HEK293 (cell line): ENCODE data around the gene LRRIQ3.

Source experiments
- CTCF ChIA-PET: fragments of 350-600 bp; formaldehyde crosslinking; extraction: SDS; loops from one replicate; lab custom pipeline; 2021; ENCODE audit warnings: antibody characterized with exemption; lab: Yijun Ruan, JAX
- POLR2A ChIA-PET: fragments of 300-600 bp; formaldehyde crosslinking; extraction: SDS; loops from one replicate; lab custom pipeline; 2020; ENCODE audit warnings: antibody characterized with exemption, inconsistent platforms; lab: Yijun Ruan, JAX
- H3K27ac ChIP-seq: fragments of 200-500 bp; sonication (Bioruptor generic); 2 replicates; pipeline ENCODE4 v1.5.1; 2014; ENCODE audit warnings: low read depth, low read length, control low read depth, inconsistent platforms; ENCODE audit errors: extremely low read depth
- H3K36me3 ChIP-seq, 2 experiments: fragments of 200-500 bp in 1 of 2; sonication (Bioruptor generic) in 1 of 2; 1 replicate in 1 of 2; 2 replicates in 1 of 2; pipeline ENCODE4 v1.5.1; 2014 to 2017; ENCODE audit warnings: inconsistent platforms in 2 of 2, low read length in 2 of 2; ENCODE audit not compliant: control insufficient read depth in 2 of 2, insufficient read depth in 1 of 2
- H3K4me1 ChIP-seq: fragments of 200-500 bp; sonication (Bioruptor generic); 2 replicates; pipeline ENCODE4 v1.5.1; 2014; ENCODE audit warnings: mild to moderate bottlenecking, low read length, inconsistent platforms; ENCODE audit not compliant: control insufficient read depth, insufficient read depth
- H3K4me3 ChIP-seq: 2 replicates; pipeline ENCODE4 v1.5.1; 2011; ENCODE audit warnings: low read depth, mild to moderate bottlenecking, control low read depth, low read length, moderate library complexity
- H3K9me3 ChIP-seq: fragments of 200-500 bp; sonication (Bioruptor generic); 2 replicates; pipeline ENCODE4 v1.5.1; 2014; ENCODE audit warnings: low read depth, low read length, inconsistent platforms; ENCODE audit not compliant: control insufficient read depth, insufficient read depth
- BCL11A ChIP-seq: fragments of 450-650 bp; formaldehyde crosslinking; IDR thresholded peaks from 2 replicates; pipeline ENCODE4 v1.5.1; 2016; ENCODE audit warnings: low read depth, missing biosample characterization, missing genetic modification characterization
- OVOL3 ChIP-seq: fragments of 450-650 bp; formaldehyde crosslinking; IDR thresholded peaks from 2 replicates; pipeline ENCODE4 v1.5.1; 2016; ENCODE audit warnings: missing biosample characterization, missing genetic modification characterization
- ZBTB17 ChIP-seq: fragments of 450-650 bp; formaldehyde crosslinking; IDR thresholded peaks from 2 replicates; pipeline ENCODE4 v1.5.1; 2016; ENCODE audit warnings: missing biosample characterization, missing genetic modification characterization
- ZBTB21 ChIP-seq: fragments of 450-650 bp; formaldehyde crosslinking; IDR thresholded peaks from 2 replicates; pipeline ENCODE4 v1.5.1; 2017; ENCODE audit warnings: missing biosample characterization, missing genetic modification characterization
- ZBTB7A ChIP-seq: fragments of 450-650 bp; formaldehyde crosslinking; IDR thresholded peaks from 2 replicates; pipeline ENCODE4 v1.5.1; 2016; ENCODE audit warnings: low read depth, missing biosample characterization, missing genetic modification characterization
- ZFHX2 ChIP-seq: fragments of 450-650 bp; formaldehyde crosslinking; conservative IDR thresholded peaks from 2 replicates; pipeline ENCODE4 v1.5.1; 2016; ENCODE audit warnings: missing biosample characterization, missing genetic modification characterization
- ZFP3 ChIP-seq: fragments of 450-650 bp; formaldehyde crosslinking; IDR thresholded peaks from 2 replicates; pipeline ENCODE4 v1.5.1; 2016; ENCODE audit warnings: low read depth, missing biosample characterization, missing genetic modification characterization
- ZNF138 ChIP-seq: fragments of 450-650 bp; formaldehyde crosslinking; IDR thresholded peaks from 2 replicates; pipeline ENCODE4 v1.5.1; 2016; ENCODE audit warnings: missing biosample characterization, missing genetic modification characterization, borderline replicate concordance
- ZNF214 ChIP-seq: fragments of 450-650 bp; formaldehyde crosslinking; IDR thresholded peaks from 2 replicates; pipeline ENCODE4 v1.5.1; 2017; ENCODE audit warnings: missing biosample characterization, mild to moderate bottlenecking, missing genetic modification characterization, borderline replicate concordance
- ZNF362 ChIP-seq: fragments of 450-650 bp; formaldehyde crosslinking; IDR thresholded peaks from 2 replicates; pipeline ENCODE4 v1.5.1; 2016; ENCODE audit warnings: missing biosample characterization, missing genetic modification characterization
- ZNF391 ChIP-seq: fragments of 450-650 bp; formaldehyde crosslinking; IDR thresholded peaks from 2 replicates; pipeline ENCODE4 v1.5.1; 2016; ENCODE audit warnings: low read depth, missing biosample characterization, missing genetic modification characterization, borderline replicate concordance
- ZNF544 ChIP-seq: fragments of 450-650 bp; formaldehyde crosslinking; IDR thresholded peaks from 2 replicates; pipeline ENCODE4 v1.5.0; 2017; ENCODE audit warnings: missing biosample characterization, missing genetic modification characterization
- ZNF555 ChIP-seq: fragments of 450-650 bp; formaldehyde crosslinking; conservative IDR thresholded peaks from 2 replicates; pipeline ENCODE4 v1.5.1; 2017; ENCODE audit warnings: missing biosample characterization, mild to moderate bottlenecking, missing genetic modification characterization, inconsistent platforms
- ZNF558 ChIP-seq: fragments of 450-650 bp; formaldehyde crosslinking; IDR thresholded peaks from 2 replicates; pipeline ENCODE4 v1.5.1; 2016; ENCODE audit warnings: missing biosample characterization, missing genetic modification characterization
- ZNF670 ChIP-seq: fragments of 450-650 bp; formaldehyde crosslinking; IDR thresholded peaks from 2 replicates; pipeline ENCODE4 v1.5.1; 2016; ENCODE audit warnings: missing biosample characterization, missing genetic modification characterization, low read depth
- ZNF747 ChIP-seq: fragments of 450-650 bp; formaldehyde crosslinking; IDR thresholded peaks from 2 replicates; pipeline ENCODE4 v1.5.1; 2016; ENCODE audit warnings: missing biosample characterization, missing genetic modification characterization
- ZNF76 ChIP-seq: fragments of 450-650 bp; formaldehyde crosslinking; IDR thresholded peaks from 2 replicates; pipeline ENCODE4; 2016; ENCODE audit warnings: low read depth, missing biosample characterization, missing genetic modification characterization, borderline replicate concordance
- TF ChIP-seq, protein P1 (sequence below): fragments of 450-650 bp; formaldehyde crosslinking; IDR thresholded peaks from 2 replicates; pipeline ENCODE4 v1.5.1; 2017; ENCODE audit warnings: missing biosample characterization, missing genetic modification characterization
- TF ChIP-seq, protein P2 (sequence below): fragments of 450-650 bp; formaldehyde crosslinking; IDR thresholded peaks from 2 replicates; pipeline ENCODE4 v1.5.1; 2016; ENCODE audit warnings: missing biosample characterization, missing genetic modification characterization
- TF ChIP-seq, protein P3 (sequence below): fragments of 450-650 bp; formaldehyde crosslinking; IDR thresholded peaks from 2 replicates; pipeline ENCODE4 v1.5.1; 2016; ENCODE audit warnings: missing biosample characterization, missing genetic modification characterization
- TF ChIP-seq, protein P4 (sequence below): fragments of 450-650 bp; formaldehyde crosslinking; IDR thresholded peaks from 2 replicates; pipeline ENCODE4 v1.5.1; 2016; ENCODE audit warnings: missing biosample characterization, missing genetic modification characterization
- TF ChIP-seq, protein P5 (sequence below): fragments of 450-650 bp; formaldehyde crosslinking; IDR thresholded peaks from 2 replicates; pipeline ENCODE4 v1.5.1; 2016; ENCODE audit warnings: missing biosample characterization, missing genetic modification characterization

LRRIQ3 gene

GRCh38 chr1:74083128-74083527 lies 114.8 kb downstream of the LRRIQ3 start:
- CTCF ChIA-PET, result no interaction called here
- H3K36me3 ChIP-seq, result no peaks in the 10 kb centered on the region
- no peaks in the 10 kb centered on the region for H3K9me3 ChIP-seq

DNA sequence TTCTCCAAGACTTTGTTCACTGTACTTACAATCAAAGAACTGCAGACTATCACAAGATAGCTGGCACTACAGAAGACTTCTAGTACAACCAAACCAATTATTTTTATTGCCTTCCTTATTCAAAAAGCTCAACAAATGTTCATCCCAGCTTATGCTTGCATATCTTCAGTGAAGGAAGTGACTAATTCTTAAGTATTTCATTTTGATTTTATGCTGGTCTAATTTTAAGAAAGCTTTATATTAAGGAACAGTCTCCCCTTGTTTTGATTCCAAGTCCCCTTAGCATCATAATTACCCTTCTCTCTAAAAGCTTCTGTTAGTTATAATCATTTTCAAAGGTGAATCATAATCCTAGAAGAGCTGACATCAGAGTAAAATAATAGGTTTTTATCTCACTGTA lies 132.9 kb downstream of the LRRIQ3 start:
- no peak for TF ChIP-seq ZFP3 (tag by site-specific recombination)
- no peak for TF ChIP-seq ZNF670 (tag by site-specific recombination)
- TF ChIP-seq, protein P1, sequence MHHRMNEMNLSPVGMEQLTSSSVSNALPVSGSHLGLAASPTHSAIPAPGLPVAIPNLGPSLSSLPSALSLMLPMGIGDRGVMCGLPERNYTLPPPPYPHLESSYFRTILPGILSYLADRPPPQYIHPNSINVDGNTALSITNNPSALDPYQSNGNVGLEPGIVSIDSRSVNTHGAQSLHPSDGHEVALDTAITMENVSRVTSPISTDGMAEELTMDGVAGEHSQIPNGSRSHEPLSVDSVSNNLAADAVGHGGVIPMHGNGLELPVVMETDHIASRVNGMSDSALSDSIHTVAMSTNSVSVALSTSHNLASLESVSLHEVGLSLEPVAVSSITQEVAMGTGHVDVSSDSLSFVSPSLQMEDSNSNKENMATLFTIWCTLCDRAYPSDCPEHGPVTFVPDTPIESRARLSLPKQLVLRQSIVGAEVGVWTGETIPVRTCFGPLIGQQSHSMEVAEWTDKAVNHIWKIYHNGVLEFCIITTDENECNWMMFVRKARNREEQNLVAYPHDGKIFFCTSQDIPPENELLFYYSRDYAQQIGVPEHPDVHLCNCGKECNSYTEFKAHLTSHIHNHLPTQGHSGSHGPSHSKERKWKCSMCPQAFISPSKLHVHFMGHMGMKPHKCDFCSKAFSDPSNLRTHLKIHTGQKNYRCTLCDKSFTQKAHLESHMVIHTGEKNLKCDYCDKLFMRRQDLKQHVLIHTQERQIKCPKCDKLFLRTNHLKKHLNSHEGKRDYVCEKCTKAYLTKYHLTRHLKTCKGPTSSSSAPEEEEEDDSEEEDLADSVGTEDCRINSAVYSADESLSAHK (tag by site-specific recombination), result no peak
- TF ChIP-seq OVOL3, result no peak
- no peak for TF ChIP-seq ZNF362 (tag by site-specific recombination)
- no peak for TF ChIP-seq ZNF391
- TF ChIP-seq ZNF747 (tag by site-specific recombination), result no peak
- no peak for TF ChIP-seq ZNF138
- TF ChIP-seq, protein P2, sequence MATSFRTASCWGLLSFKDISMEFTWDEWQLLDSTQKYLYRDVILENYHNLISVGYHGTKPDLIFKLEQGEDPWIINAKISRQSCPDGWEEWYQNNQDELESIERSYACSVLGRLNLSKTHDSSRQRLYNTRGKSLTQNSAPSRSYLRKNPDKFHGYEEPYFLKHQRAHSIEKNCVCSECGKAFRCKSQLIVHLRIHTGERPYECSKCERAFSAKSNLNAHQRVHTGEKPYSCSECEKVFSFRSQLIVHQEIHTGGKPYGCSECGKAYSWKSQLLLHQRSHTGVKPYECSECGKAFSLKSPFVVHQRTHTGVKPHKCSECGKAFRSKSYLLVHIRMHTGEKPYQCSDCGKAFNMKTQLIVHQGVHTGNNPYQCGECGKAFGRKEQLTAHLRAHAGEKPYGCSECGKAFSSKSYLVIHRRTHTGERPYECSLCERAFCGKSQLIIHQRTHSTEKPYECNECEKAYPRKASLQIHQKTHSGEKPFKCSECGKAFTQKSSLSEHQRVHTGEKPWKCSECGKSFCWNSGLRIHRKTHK, result no peak
- no peak for TF ChIP-seq BCL11A (tag by site-specific recombination)
- TF ChIP-seq ZBTB17, result no peak
- ChIA-PET POLR2A (no interaction called here), CTCF (no interaction called here)
- H3K4me1 ChIP-seq, result no peaks in the 10 kb centered on the region
- no peaks in the 10 kb centered on the region for H3K9me3 ChIP-seq
- H3K27ac ChIP-seq, result no peak overlapping the region
- H3K4me3 ChIP-seq, result no peak overlapping the region
- H3K36me3 ChIP-seq, result no peaks in the 10 kb centered on the region

More at GRCh38 chr1:74083128-74083527, 114.8 kb downstream of the LRRIQ3 start:
- no peaks in the 10 kb centered on the region for H3K4me1 ChIP-seq
- no peak overlapping the region for H3K4me3 ChIP-seq
- TF ChIP-seq ZNF76 (no peak), ZNF362 (tag by site-specific recombination) (no peak), ZNF544 (tag by site-specific recombination) (no peak), ZNF558 (tag by site-specific recombination) (no peak), ZBTB7A (no peak), ZNF555 (tag by site-specific recombination) (no peak), ZFHX2 (tag by site-specific recombination) (no peak), ZNF214 (tag by site-specific recombination) (no peak), ZBTB21 (tag by site-specific recombination) (no peak)
- TF ChIP-seq, protein P3, sequence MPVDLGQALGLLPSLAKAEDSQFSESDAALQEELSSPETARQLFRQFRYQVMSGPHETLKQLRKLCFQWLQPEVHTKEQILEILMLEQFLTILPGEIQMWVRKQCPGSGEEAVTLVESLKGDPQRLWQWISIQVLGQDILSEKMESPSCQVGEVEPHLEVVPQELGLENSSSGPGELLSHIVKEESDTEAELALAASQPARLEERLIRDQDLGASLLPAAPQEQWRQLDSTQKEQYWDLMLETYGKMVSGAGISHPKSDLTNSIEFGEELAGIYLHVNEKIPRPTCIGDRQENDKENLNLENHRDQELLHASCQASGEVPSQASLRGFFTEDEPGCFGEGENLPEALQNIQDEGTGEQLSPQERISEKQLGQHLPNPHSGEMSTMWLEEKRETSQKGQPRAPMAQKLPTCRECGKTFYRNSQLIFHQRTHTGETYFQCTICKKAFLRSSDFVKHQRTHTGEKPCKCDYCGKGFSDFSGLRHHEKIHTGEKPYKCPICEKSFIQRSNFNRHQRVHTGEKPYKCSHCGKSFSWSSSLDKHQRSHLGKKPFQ (tag by site-specific recombination), result no peak
- TF ChIP-seq, protein P4, sequence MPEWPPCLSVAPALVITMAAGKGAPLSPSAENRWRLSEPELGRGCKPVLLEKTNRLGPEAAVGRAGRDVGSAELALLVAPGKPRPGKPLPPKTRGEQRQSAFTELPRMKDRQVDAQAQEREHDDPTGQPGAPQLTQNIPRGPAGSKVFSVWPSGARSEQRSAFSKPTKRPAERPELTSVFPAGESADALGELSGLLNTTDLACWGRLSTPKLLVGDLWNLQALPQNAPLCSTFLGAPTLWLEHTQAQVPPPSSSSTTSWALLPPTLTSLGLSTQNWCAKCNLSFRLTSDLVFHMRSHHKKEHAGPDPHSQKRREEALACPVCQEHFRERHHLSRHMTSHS, result no peak
- TF ChIP-seq, protein P5, sequence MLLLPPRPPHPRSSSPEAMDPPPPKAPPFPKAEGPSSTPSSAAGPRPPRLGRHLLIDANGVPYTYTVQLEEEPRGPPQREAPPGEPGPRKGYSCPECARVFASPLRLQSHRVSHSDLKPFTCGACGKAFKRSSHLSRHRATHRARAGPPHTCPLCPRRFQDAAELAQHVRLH (tag by site-specific recombination), result no peak
- POLR2A ChIA-PET, result no interaction called here
- H3K27ac ChIP-seq, result no peak overlapping the region
